Stomach (tissue), 9 donors: ENCODE measurements around the gene CLRN3. TPM values are rescaled to one million over a fixed set of nuclear protein-coding genes. Genes with fewer than 3 reads are reported as not detected.

Experiments used
- DNase-seq, 2 donors: peaks; one replicate each; pipeline versions ENCODE4 v3.0.0 to v3.0.0-alpha.2; 2013 to 2019
- H3K27ac ChIP-seq, 5 donors: fragments of 200-600 bp in 4 of 5; sonication (generic) in 4 of 5; one replicate each; pipeline ENCODE4 v1.5.1; 2013 to 2019; ENCODE audit warnings: mild to moderate bottlenecking in 1 of 5, moderate library complexity in 1 of 5
- H3K27me3 ChIP-seq, 3 donors: fragments of 200-600 bp; sonication (generic); one replicate each; pipeline ENCODE4 v1.5.1; 2017 to 2019; ENCODE audit warnings: mixed run types in 1 of 3
- H3K36me3 ChIP-seq, 4 donors: fragments of 200-600 bp; sonication (generic); 1 replicate in 3 of 4; 2 replicates in 1 of 4; pipeline ENCODE4 v1.5.1; 2016 to 2019
- H3K4me1 ChIP-seq, 4 donors: fragments of 200-600 bp; sonication (generic); one replicate each; pipeline ENCODE4 v1.5.1; 2016 to 2019
- H3K4me3 ChIP-seq, 4 donors: fragments of 200-600 bp; sonication (generic) in 3 of 4; one replicate each; pipeline ENCODE4 v1.5.1; 2016 to 2019; ENCODE audit warnings: mild to moderate bottlenecking in 1 of 4
- H3K9me3 ChIP-seq, 4 donors: fragments of 200-600 bp; sonication (generic); one replicate each; pipeline ENCODE4 v1.5.1; 2016 to 2019
- CTCF ChIP-seq, 7 experiments: fragments of 450-650 bp in 4 of 7; fragments of 200-600 bp in 3 of 7; sonication (generic) in 3 of 7; IDR thresholded peaks; one replicate each; pipeline ENCODE4 v1.5.1; 2016 to 2019; ENCODE audit warnings: antibody characterized with exemption in 7 of 7, control low read depth in 2 of 7, mild to moderate bottlenecking in 1 of 7
- EP300 ChIP-seq: sonication (generic); formaldehyde crosslinking; IDR thresholded peaks from one replicate; pipeline ENCODE4 v1.6.1; 2017; ENCODE audit warnings: antibody characterized with exemption
- POLR2A ChIP-seq, 4 donors: fragments of 450-650 bp; IDR thresholded peaks; one replicate each; pipeline ENCODE4 v1.6.1; 2016; ENCODE audit warnings: antibody characterized with exemption in 4 of 4, control low read depth in 2 of 4, mild to moderate bottlenecking in 1 of 4, moderate library complexity in 1 of 4
- POLR2AphosphoS5 ChIP-seq, 3 donors: sonication (generic); formaldehyde crosslinking; IDR thresholded peaks; one replicate each; pipeline ENCODE4 v1.6.1; 2016; ENCODE audit warnings: antibody characterized with exemption in 3 of 3
- WGBS, 5 donors: extraction: QIAGEN DNeasy Blood & Tissue Kit in 3 of 5; methylation state at CpG; one replicate each; pipeline versions ENCODE4 v1.1.5 to v1.1.7; 2013 to 2018; 5-methylcytosine and 5-hydroxymethylcytosine counted together
- intact Hi-C: fragments of 100-400 bp; cut with DNase I; formaldehyde crosslinking; loops from one replicate; pipeline ENCODE4 v1.15.1; 2023; ENCODE audit warnings: low total_unique reads
- polyA plus RNA-seq, 3 donors: library from polyadenylated mRNA; stranded (reverse); fragments of 200-250 nt; gene quantifications; one replicate each; pipeline ENCODE4 v1.2.3, GENCODE V29; 2013
- total RNA-seq, 5 donors: library from RNA; depleted of rRNA; stranded (reverse); fragments of >200 nt; gene quantifications; one replicate each; pipeline versions ENCODE4 v1.1.0 to v1.2.3, GENCODE V29; 2014 to 2016
- donor health status: healthy with polysubstance abuse.
- donor health status: Bipolar disorder and iron deficiency.
- donor health status: healthy.

CLRN3 gene
- total and polyA plus RNA-seq, 8 donors, result 0.25 to 15.4 (median 1.7) TPM; not detected in 5

GRCh38 chr10:127921075-127921752 lies 28.5 kb upstream of the CLRN3 start:
- TF ChIP-seq CTCF (IDR thresholded peaks at IDR 0.05) (no peak), EP300 (no peak), POLR2A (IDR thresholded peaks at IDR 0.05) (no peak), POLR2AphosphoS5 (IDR thresholded peaks at IDR 0.05) (no peak)
- Histone ChIP-seq H3K9me3 (no peaks in the 10 kb centered on the region), H3K27ac (peak overlapping the region in 4 of 5 donors; percentile 27 to 79 (median 58)), H3K4me3 (no peak overlapping the region), H3K27me3 (no peaks in the 10 kb centered on the region), H3K36me3 (no peaks in the 10 kb centered on the region), H3K4me1 (peaks cover 30 to 75% (median 34%) of the 10 kb centered on the region in 4 donors)
- no peak for DNase-seq
- WGBS, 5 donors, result 88 to 94% (median 91%) methylated on average over 11 of the region's 11 CpGs
- intact Hi-C loops, result no loop called here

GRCh38 chr10:127920306-127921074 lies 27.7 kb upstream of the CLRN3 start:
- TF ChIP-seq POLR2A (IDR thresholded peaks at IDR 0.05) (no peak), EP300 (no peak), CTCF (IDR thresholded peaks at IDR 0.05) (no peak), POLR2AphosphoS5 (IDR thresholded peaks at IDR 0.05) (no peak)
- peak overlapping the region in 4 of 5 donors; percentile 20 to 79 (median 46) for H3K27ac ChIP-seq
- no peak for DNase-seq
- no peaks in the 10 kb centered on the region for H3K36me3 ChIP-seq
- H3K4me1 ChIP-seq, result peaks cover 23 to 68% (median 26%) of the 10 kb centered on the region in 4 donors
- no peaks in the 10 kb centered on the region for H3K9me3 ChIP-seq
- intact Hi-C loops, result no loop called here
- 72 to 88% (median 79%) methylated on average over 10 to 11 of the region's 11 CpGs for WGBS, 5 donors
- no peaks in the 10 kb centered on the region for H3K27me3 ChIP-seq
- no peak overlapping the region for H3K4me3 ChIP-seq

GRCh38 chr10:127919418-127920271 lies 26.9 kb upstream of the CLRN3 start:
- TF ChIP-seq POLR2A (IDR thresholded peaks at IDR 0.05) (no peak), EP300 (no peak), POLR2AphosphoS5 (IDR thresholded peaks at IDR 0.05) (no peak), CTCF (IDR thresholded peaks at IDR 0.05) (no peak)
- Histone ChIP-seq H3K27ac (peak overlapping the region in 3 of 5 donors; percentile 35 to 79 (median 56)), H3K4me3 (no peak overlapping the region), H3K9me3 (no peaks in the 10 kb centered on the region), H3K4me1 (peaks cover 19 to 60% (median 26%) of the 10 kb centered on the region in 4 donors), H3K27me3 (no peaks in the 10 kb centered on the region), H3K36me3 (no peaks in the 10 kb centered on the region)
- DNase-seq, result no peak
- 49 to 63% (median 57%) methylated on average over 12 of the region's 12 CpGs for WGBS, 5 donors
- intact Hi-C loops, result no loop called here

DNA sequence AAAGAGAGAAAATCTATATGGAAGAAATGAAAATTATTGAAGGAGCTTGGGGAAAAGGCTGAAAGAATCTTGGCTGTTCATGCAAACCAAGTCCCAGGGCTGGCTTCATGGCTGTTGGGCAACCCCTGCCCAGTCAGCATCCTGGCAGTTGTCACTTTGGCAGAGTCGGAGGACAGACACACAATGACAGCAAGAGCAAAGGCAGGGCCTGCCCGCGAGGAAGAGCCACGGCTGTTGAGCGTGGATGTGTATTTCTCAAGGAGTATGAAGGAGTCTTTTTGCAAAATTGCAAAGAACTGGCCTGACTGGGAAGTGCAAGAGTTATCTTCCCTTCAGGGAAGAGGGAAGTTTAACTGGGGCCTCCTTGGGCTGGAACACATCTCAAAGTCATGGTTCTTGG lies 25.8 kb upstream of the CLRN3 start:
- Histone ChIP-seq H3K27ac (peak overlapping the region in 2 of 5 donors; percentile 33 to 79), H3K27me3 (no peaks in the 10 kb centered on the region), H3K9me3 (no peaks in the 10 kb centered on the region), H3K4me1 (peaks cover 18 to 49% (median 25%) of the 10 kb centered on the region in 4 donors), H3K36me3 (no peaks in the 10 kb centered on the region), H3K4me3 (no peak overlapping the region)
- TF ChIP-seq CTCF (IDR thresholded peaks at IDR 0.05), result no peak
- TF ChIP-seq POLR2A (IDR thresholded peaks at IDR 0.05), result no peak
- TF ChIP-seq POLR2AphosphoS5 (IDR thresholded peaks at IDR 0.05), result no peak
- TF ChIP-seq EP300, result no peak
- intact Hi-C loops, result no loop called here
- 81 to 99% (median 93%) methylated on average over 5 of the region's 5 CpGs for WGBS, 5 donors
- DNase-seq, result no peak
